ACHN (cell line): ENCODE data around the gene MLKL.
"Not testable (repeated sequence)": the region's sequence is repeated elsewhere in the genome, so short reads cannot be mapped to it uniquely, and the experiment has no call there.

Experiments used
- DNase-seq: peaks from one replicate; pipeline ENCODE4 v3.0.0-alpha.2; 2015
- in situ Hi-C: cut with HindIII; loops from 2 replicates; pipeline ENCODE4 v1.10.0; 2017; ENCODE audit warnings: low sequenced_read_pairs, low pct_ligation_motif_present, low pct_unique_long_range_greater_than_20kb

MLKL gene

GRCh38 chr16:74666425-74667254 is 34.0 kb downstream of the MLKL start, which contains the start of gene RFWD3:
Gene RFWD3 (minus strand): TSS chr16:74666877. CDS start chr16:74661449, 5,428 bp downstream.
- in situ Hi-C loops = no loop called here

GRCh38 chr16:74666010-74666421 is 34.6 kb downstream of the MLKL start:
- DNase-seq = no peak
- in situ Hi-C loops = no loop called here

More at GRCh38 chr16:74666425-74667254, 34.0 kb downstream of the MLKL start, which contains the start of gene RFWD3:
- DNase-seq = peak; percentile 100

- in situ Hi-C loops = no loop called here
- DNase-seq = no peak
These were observed 39.6 kb downstream of the MLKL start for GRCh38 chr16:74661064-74661463.

DNA sequence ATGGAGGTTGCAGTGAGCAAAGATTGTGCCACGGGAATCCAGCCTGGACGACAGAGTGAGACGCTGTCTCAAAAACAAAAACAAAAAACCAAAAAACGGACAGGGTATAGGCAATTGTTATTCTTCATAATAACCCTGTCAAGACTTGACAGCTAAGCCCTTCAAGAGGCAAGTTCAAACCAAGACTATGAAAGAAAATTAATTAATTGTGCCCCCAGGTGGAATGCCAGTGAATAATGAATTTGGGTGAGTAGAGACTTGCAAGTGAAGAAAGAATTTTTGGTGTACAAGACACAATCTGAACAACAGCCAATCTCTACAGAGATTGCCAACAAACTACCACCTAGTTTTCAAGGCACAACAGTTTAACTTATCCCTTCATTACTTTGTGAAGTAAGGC is 40.3 kb downstream of the MLKL start:
- in situ Hi-C loops = no loop called here
- no peak for DNase-seq

DNA sequence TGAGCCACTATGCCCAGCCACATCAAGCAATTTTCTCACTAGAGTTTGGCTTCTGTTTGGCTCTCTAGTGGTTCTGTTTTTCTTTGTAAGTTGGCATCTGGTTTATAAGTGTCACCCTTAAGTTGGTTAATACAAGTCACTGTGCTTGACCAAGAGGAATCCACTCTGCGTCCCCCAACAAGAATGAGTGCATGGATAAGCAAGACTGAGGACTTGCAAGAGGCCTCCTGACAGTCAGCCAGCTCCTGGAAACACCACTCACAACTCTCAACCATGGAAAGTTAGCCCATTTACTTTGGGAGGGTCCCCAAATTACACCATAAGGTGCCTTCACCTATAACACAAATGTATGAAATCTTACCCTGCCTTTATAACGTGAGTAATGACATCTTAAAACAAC is 41.6 kb downstream of the MLKL start:
- in situ Hi-C loops = no loop called here
- no peak for DNase-seq

GRCh38 chr16:74657870-74658642 is 42.6 kb downstream of the MLKL start:
- in situ Hi-C loops = no loop called here

DNA sequence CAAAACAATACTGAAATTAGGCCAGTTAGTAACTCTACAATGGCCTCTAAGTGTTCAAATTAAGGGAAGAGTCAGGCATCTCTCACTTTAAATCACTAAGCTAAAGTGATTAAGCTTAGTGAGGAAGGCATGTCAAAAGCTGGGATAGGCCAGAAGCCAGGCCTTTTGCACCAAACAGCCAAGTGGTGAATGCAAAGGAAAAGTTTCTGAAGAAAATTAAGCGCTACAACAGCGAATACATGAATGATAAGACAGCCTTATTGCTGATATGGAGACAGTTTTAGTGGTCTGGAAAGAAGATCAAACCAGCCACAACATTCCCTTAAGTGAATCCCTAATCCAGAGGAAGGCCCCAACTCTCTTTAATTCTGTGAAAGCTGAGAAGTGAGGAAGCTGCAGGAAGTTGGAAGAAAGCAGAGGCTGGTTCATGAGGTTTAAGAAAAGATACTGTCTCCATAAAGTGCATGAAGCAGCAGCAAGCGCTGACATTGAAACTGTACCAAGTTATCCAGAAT is 46.1 kb downstream of the MLKL start:
- DNase-seq = no peak
- in situ Hi-C loops = no loop called here

More at GRCh38 chr16:74657870-74658642, 42.6 kb downstream of the MLKL start:
- no peak for DNase-seq

DNA sequence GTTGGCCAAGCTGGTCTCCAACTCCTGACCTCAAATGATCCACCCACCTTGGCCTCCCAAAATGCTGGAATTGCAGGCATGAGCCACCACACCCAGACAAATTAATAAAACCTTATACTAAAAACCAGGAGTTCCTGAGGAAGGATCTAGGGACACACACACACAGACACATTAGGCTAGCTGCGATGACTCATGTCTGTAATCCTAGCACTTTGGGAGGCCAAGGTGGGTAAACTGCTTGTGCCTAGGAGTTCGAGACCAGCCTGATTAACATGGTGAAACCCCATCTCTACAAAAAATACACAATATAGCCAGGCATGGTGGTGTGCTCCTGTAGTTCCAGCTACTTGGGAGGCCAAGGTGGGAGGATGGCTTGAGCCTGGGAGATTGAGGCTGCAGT is 47.8 kb downstream of the MLKL start:
- DNase-seq, in situ Hi-C loops: not testable (repeated sequence)

DNA sequence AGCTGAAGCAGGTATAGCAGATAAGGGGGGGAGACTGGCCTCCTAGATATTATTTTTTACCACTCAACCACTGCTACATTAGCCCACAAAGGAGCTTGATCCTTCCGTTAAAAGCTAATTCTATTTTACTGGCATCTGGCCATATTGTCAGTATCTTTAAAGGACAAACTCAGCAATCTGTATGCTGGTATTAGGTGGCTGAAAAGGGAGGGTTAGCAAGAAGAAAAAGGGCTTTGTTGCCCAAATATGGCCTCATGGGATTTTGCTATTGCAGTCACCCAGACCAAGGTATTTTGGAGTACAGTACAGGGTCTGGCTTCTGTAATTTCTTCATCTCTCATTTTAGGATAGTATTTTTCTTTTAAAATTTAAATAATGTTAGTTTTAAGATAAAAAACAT is 48.4 kb downstream of the MLKL start:
- DNase-seq = no peak
- in situ Hi-C loops = no loop called here

GRCh38 chr16:74651841-74652240 is 48.8 kb downstream of the MLKL start:
- in situ Hi-C loops = no loop called here
- no peak for DNase-seq

DNA sequence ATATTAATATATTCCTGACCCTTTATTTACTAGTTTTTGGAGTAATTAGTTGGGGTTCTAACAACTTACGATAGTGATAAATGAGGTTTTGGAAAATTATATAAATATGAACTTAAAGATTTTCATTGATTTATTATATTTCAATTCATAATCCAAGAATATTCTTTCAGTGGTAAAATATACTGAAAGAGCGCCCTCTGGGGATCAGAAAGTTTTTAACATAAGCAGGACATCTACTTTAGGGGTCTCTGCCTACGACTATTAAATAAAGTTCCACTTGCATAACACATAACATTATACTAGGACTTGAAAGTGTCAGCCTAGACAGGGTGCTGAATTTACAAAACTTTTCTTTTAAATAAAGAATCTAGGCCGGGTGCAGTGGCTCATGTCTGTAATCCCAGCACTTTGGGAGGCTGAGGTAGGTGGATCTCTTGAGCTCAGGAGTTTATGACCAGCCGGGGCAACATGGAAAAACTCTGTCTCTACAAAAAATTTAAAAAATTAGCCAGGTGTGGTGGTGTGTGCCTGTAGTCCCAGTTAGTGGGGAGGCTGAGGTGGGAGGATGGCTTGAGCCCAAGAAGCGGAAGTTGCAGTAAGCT is 49.6 kb downstream of the MLKL start:
- in situ Hi-C loops = no loop called here
- DNase-seq = peak; percentile 34

- no peak for DNase-seq
- in situ Hi-C loops = no loop called here
These were observed 50.7 kb downstream of the MLKL start for GRCh38 chr16:74649839-74650504.

DNA sequence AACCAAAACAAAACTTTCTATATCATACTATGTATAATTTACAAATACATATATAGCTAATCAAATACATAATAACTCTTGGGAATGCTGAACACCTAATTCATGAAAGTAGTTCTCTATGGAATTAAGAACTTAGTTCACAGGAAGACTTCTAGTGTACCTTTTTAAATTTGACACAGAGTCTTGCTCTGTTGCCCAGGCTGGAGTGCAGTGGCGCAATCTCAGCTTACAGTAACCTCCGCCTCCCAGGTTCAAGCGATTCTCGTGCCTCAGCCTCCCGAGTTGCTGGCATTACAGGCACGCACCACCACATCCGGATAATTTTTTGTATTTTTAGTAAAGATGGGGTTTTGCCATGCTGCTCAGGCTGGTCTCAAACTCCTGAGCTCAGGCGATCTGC is 58.7 kb downstream of the MLKL start:
- in situ Hi-C loops = no loop called here
- no peak for DNase-seq

GRCh38 chr16:74637742-74638453 is 62.8 kb downstream of the MLKL start:
- in situ Hi-C loops = no loop called here
- DNase-seq = no peak

- no peak for DNase-seq
- in situ Hi-C loops = no loop called here
These were observed 65.4 kb downstream of the MLKL start for GRCh38 chr16:74635303-74635702.

GRCh38 chr16:74633686-74634085 is 67.0 kb downstream of the MLKL start:
- in situ Hi-C loops = no loop called here
- no peak for DNase-seq

GRCh38 chr16:74627506-74628220 is 73.0 kb downstream of the MLKL start:
- in situ Hi-C loops = no loop called here

More at GRCh38 chr16:74627506-74628220, 73.0 kb downstream of the MLKL start:
- DNase-seq = no peak
